Measurements from ENCODE around the gene TAF1D. TPM values are rescaled to one million over a fixed set of nuclear protein-coding genes. Genes with fewer than 3 reads are reported as not detected.

The TAF1D gene
- total and polyA plus RNA-seq, 2 donors (not counting 3 experiments of a cell fraction or from before 2014, with no cell fraction given): 60.7 to 181 TPM

DNA sequence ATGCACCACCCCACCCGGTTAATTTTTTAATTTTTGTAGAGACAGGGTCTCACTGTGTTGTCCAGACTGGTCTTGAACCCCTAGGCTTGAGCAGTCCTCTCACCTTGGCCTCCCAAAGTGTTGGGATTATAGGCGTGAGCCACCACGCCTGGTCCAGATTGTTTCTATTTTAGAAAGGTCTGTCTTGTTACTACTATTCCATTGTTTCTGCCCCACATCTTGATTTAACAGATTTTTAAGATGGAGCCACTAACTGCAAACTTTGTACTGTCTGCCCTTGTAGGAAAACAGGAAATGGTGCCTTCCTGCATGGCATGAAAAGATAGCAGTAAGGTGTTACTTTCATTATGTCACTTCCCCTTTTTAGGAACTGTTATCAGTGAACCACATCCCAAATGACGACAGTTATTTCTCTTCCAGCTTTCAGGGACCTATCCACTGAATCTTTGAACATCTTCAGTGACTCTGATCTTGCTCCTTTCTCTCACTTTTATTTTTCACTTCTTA lies 23.2 kb downstream of the TAF1D start:
- DNase-seq (ENCODE audit: low read depth, low spot score): peak; percentile 82
- Histone ChIP-seq H3K4me3 (replicated peaks in 1 of 3; ENCODE audit: insufficient read depth in 1 of 3, low read depth in 1 of 3, low read length in 3 of 3) (no peak overlapping the region), H4K20me1 (replicated peaks; ENCODE audit: control insufficient read depth, extremely low read depth, insufficient read depth, low read length) (no peaks in the 10 kb centered on the region), H2AFZ (ENCODE audit: low read depth, low read length) (no peak overlapping the region), H3K4me2 (ENCODE audit: insufficient read depth, low read length) (peak overlapping the region; percentile 57), H3K9me3 (replicated peaks; ENCODE audit: control insufficient read depth, insufficient read depth, low read length) (no peaks in the 10 kb centered on the region), H3K9ac (replicated peaks; ENCODE audit: extremely low read depth, insufficient read depth, low read length) (peak overlapping the region; percentile 38), H3K4me1 (ENCODE audit: control insufficient read depth, extremely low read depth, insufficient read depth, low read length) (peaks cover 16% of the 10 kb centered on the region), H3K27ac (ENCODE audit: insufficient read depth, low read depth, low read length) (peak overlapping the region; percentile 93), H3K9me1 (replicated peaks; ENCODE audit: control insufficient read depth, extremely low read depth, insufficient read depth, low read length) (no peaks in the 10 kb centered on the region), H3K27me3 (ENCODE audit: control insufficient read depth in 2 of 2, insufficient read depth in 2 of 2, low read length in 2 of 2) (no peaks in the 10 kb centered on the region), H3K36me3 (ENCODE audit: control insufficient read depth in 2 of 2, extremely low read depth in 1 of 2, insufficient read depth in 2 of 2, low read length in 2 of 2) (peaks cover 0 to 1% of the 10 kb centered on the region in 2 experiments), H3K79me2 (ENCODE audit: control insufficient read depth, insufficient read depth, low read length) (peaks cover 3% of the 10 kb centered on the region)
- BruUV-seq (replicated peaks): no TSS peak
- dilution Hi-C loops (cut with MboI; ENCODE audit: extremely low pct_ligation_motif_present, low sequenced_read_pairs) (no loop called here), intact Hi-C loops (cut with micrococcal nuclease) (no loop called here)
- TF ChIP-seq FOS (IDR thresholded peaks at IDR 0.05; ENCODE audit: borderline replicate concordance, insufficient read depth, low read length) (no peak), JUN (IDR thresholded peaks at IDR 0.05; ENCODE audit: borderline replicate concordance, insufficient read depth, insufficient read length, low read depth) (peak; percentile 74), GATA2 (IDR thresholded peaks at IDR 0.05; ENCODE audit: insufficient read depth, insufficient read length, low read depth, low read length) (peak; percentile 83), EZH2 (IDR thresholded peaks at IDR 0.05; ENCODE audit: borderline replicate concordance, low read depth, low read length, severe bottlenecking) (no peak), POLR2AphosphoS5 (IDR thresholded peaks at IDR 0.05; ENCODE audit: insufficient read depth, low read depth, low read length) (peak; percentile 20)
- TF ChIP-seq, protein P1, sequence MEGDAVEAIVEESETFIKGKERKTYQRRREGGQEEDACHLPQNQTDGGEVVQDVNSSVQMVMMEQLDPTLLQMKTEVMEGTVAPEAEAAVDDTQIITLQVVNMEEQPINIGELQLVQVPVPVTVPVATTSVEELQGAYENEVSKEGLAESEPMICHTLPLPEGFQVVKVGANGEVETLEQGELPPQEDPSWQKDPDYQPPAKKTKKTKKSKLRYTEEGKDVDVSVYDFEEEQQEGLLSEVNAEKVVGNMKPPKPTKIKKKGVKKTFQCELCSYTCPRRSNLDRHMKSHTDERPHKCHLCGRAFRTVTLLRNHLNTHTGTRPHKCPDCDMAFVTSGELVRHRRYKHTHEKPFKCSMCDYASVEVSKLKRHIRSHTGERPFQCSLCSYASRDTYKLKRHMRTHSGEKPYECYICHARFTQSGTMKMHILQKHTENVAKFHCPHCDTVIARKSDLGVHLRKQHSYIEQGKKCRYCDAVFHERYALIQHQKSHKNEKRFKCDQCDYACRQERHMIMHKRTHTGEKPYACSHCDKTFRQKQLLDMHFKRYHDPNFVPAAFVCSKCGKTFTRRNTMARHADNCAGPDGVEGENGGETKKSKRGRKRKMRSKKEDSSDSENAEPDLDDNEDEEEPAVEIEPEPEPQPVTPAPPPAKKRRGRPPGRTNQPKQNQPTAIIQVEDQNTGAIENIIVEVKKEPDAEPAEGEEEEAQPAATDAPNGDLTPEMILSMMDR (IDR thresholded peaks at IDR 0.05; ENCODE audit: extremely low read depth in 1 of 2, insufficient read depth in 1 of 2, low read depth in 1 of 2, low read length in 2 of 2): no peak
- ChIA-PET CTCF (interaction anchor here (2.0 kb wide), 1 partner anchor 22 kb away, joined by 5 read pairs; the partner anchor contains the start of gene TAF1D), POLR2A (no interaction called here)
- peak; percentile 81 for FAIRE-seq
